CD1c-positive myeloid dendritic cell (primary cell): Measurements from ENCODE around the gene CNNM4.

Source experiments
- DNase-seq: peaks from one replicate; pipeline ENCODE4 v3.0.0-alpha.2; 2016; ENCODE audit errors: extremely low spot score

Gene CNNM4

DNA sequence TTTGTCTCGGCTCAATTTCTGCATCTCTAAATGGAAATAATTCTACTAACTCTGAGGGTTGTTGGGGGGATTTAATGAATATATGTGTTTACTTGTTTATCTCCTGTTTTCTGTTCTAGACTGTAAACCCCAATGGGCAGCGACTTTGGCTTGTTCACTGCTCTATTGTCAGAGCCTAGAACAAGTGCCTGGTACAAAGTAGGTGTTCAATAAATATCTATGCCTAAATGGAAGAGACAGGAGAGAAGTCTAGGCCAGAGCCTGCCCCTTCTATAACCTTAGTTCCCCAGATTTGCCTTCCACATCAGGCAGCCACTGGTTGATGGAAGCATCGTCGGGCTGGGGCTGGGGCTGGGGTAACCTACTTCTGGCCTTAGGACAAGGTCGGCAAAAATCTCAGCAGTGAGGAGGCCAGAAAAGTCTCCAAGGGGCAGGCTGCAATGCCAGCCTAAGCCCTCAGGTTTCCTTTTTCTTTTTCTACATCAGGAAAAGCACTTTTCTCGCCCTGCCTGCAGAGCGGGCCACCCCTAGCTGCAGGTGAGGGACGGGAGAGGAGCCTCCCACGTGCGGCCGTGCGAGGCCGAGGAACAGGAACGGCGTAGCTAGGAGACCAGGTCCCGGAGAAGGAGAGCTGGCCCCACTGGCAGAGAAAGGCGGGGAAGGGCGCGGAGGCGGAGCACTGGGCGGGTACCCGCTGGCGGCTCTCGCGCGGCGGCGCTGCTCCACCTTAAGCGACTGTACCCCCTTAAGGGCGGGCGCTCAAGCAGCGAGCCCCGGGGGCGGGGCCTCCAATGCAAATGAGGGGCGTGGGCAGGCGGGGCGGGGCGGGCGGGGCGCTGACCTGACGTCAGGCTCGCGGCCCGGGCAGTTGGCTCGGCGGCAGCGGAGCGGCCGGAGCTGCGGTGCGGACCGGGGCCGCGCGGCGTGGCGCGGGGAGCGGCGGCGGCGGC lies at the start of gene CNNM4:
TSS of gene CNNM4 (plus strand) at position 867 of the 950 bp plus-strand sequence. CDS start 98 bp downstream, outside the sequence.
- DNase-seq, result peak; percentile 94

DNA sequence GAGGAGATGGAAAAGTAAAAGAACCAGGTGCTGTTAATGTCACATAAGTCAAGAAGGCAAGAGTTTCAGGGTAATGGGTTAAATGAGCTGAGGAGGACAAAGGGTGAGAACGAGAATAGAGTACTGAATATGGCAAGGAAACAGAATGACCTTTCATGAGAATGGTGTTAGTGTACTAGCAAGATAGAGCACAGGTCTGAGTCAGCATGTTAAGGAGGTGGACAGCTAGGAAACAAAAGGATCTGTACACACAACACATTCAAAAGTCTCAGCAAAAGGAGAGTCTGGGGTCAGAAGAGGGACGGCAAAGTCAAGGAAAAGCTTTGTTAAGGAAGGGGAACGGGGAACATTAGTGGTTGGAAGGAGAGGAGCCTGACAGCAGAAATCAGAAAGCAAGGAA lies 49.7 kb upstream of the CNNM4 start:
- DNase-seq, result no peak

DNA sequence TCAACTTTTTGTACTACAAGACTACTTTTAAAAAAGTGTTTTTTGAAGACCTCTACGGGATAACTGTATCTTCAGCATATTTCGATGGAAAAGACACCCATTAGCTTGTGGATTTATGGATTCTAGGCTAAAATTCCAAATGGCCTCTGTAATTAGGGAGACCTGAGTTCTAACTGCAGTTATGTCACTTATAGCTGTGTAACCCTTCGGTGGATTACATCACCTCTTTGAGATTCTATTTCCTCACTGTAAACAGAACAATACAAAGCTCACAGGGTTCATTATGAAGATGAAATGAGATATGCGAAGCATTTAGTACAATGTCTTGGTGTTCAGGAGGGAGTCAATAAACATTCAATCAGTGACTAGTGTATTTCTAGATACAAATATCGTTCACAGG lies 45.0 kb upstream of the CNNM4 start:
- no peak for DNase-seq

DNA sequence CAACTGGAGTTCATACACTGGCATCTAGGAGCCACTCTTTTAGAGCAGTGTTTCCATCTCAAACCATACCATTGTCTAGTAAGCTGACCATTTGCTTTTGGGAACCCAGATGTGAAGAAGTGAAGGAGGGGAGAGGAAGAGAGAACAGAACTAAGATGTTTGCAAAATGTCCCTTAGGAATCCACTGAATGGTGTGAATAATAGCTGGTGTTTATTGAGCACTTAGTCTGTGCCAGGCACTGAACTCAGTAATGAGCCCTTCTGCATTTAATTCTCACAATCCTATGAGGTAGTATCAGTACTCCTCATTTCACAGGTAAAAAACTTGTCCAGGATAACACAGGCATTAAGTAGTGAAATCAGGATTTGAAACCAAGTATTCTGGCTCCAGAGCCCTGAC lies 44.3 kb upstream of the CNNM4 start:
- no peak for DNase-seq

DNA sequence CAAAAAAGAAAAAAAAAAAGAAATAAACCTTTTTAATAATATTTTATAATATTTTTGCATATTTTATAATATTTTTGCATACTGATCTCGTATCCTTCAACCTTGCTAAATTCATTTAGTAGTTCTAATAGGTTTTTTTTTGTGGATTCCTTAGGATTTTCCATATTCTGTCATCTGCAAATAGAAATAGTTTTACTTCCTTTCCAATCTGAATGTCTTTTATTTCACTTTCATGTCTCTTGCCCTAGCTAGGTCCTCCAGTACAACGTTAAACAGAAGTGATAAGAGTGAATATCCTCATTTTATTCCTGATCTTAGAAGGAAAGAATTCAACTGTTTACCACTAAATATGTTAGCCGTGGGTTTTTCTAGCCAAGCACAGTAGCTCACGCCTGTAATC lies 34.6 kb upstream of the CNNM4 start:
- DNase-seq, result no peak

DNA sequence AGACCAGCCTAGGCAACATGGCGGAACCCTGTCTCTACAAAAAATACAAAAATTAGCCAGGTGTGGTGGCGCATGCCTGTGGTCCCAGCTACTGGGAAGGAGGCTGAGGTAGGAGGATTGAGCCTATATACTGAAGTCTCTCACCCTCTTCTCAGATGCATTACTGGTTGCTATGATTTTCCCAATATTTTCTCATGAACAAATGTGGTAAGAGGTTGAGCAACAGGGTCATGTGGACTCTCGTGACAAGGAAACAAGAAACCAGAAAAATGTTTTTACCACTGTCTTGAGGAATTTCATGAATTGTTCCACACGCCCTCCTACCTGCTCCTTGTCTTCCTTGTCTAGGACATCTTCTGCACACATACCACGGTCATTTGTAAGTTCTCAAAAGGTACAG lies 33.3 kb upstream of the CNNM4 start:
- peak; percentile 53 for DNase-seq

DNA sequence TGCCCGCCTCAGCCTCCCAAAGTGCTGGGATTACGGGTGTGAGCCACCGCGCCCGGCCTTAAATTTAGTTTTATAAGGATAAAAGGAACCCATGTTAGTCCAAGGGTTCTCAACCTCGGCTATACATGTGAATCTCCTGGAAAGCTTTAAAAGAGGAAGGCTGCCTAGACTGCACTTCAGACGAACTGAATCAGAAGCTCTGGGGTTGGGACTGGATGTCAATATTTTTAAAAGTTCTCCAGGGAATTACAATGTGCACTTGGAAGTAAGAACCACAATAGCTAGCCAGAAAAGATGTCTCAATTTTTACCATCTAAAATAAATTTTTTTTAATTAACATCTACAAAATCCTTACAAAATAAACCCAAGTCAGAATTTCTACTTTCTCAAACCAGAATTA lies 31.0 kb upstream of the CNNM4 start:
- no peak for DNase-seq

DNA sequence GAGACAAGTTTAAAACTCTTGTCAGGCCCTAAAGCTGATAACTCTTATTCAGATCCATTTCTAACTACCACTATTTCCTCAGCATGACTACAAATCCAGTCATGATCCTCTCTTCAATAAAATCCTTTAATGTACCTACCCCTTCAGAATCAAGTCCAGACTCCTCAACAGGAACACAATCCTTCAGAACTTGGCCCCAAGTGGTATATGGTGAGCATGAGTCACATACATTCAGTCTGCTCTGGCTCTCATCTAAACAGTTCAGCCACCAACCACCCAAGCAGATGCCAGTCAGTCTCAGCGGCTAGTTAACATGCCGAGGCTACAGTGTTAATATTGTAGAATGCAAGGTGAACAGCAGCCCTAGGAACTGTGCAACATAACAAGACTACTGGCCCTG lies 30.5 kb upstream of the CNNM4 start:
- no peak for DNase-seq

DNA sequence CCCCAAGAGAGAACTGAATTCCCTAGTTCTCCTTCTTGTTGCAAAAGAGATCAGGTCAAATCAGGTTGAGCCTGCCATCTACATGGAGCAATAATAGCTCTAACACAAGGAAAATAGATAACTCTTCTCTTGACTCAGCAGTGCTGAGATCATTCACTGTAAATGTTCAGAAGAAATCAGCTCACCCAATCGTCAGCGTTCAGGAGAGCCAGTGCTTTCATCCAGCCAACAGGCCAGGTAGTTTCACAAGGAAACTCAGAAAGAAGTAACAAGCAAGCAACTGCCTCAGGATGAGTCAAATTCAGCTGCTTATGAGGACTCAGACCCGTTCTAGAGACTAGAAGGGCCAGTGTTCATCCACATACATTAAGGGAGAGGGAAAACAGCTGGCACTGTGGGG lies 26.8 kb upstream of the CNNM4 start:
- DNase-seq, result no peak

DNA sequence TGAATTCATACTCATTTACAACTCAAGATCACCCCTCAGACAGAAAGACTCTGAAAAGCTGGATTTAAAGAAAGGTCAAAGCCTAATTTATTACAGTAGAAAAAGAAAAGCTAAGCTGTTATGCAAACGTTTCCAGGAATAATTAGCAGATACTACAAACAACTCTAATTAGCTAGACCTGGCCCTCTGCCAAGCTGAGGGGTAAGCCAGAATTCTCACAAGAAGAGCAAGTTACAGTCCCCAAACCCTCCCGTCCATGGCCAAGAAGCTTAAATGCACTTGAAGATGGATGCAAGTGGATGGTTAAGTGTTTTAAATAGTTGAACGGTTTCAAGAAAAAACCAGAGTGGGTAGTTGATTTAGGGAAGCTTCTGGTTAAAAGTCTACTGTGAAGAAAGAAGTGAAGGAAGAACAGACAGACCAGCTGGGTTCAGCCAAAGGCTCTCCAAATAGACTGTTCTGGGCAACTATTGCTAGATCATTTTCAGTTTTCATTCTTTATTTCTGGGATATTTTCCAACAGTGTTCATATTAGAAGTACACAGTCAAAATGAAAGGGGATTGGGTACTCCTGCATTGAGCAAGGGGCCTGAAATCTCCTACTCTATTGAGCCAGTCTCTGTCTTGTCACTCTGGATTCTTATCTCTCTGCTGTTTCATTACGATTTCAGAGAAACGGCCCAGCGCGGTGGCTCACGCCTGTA lies 25.7 kb upstream of the CNNM4 start:
- no peak for DNase-seq

DNA sequence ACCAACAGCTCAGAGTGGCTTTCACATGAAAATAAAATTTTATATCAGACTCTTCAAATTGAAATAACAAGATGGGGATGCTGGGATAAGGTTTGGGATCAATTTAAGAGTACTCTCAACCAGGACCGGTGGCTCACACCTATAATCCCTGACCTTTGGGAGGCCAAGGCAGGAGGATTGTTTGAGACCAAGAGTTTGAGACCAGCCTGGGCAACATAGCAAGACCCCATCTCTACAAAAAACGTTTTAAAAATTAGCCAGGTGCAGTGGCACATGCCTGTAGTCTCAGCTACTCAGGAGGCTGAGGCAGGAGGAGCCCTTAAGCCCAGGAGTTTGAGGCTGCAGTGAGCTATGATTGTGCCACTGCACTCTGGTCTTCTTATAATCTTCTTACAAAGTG lies 23.5 kb upstream of the CNNM4 start:
- DNase-seq, result no peak

DNA sequence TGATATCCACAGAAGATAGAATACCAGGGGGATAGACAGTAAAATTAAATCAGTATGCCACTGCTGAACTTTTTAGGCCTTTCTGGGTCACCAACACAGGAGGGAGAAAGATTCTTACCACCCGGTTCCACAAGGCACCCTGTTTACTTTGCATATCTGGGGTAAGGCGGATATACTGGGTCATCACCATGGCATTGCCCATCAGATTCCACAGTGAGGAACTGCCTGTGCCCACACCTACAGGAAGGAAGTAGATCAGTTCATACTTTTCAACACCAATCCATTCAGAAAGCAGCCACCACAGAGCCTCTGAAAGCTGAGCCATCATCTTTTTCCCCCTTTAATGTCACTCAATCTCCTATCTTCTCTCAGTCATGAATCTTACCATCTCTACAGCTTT lies 22.9 kb upstream of the CNNM4 start:
- peak; percentile 6 for DNase-seq

DNA sequence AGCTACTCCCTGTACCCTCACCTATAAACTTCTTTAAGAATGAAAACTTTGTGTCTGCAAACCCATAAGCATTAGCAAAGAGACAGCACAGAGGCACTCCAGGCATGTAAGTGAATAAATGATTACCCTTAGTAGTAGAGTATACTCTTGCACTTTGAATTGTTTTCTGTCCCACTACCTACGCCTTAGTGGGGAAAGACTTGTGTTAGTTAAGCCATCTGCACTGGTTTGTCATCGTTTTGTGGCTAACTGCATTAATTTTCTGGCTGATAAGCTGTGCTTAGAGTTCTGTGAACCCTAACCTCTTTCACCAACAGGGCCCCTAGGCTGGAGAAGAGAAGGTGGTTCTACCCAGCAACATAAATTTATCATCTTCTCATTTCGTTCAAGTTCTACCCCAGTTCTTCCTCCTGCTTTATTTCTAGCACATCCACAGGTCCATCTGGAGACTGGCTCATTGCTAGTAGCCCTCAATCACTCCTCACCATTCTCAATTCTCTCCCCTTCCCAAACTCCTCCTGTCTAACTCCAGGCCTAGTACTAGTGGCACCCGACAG lies 21.5 kb upstream of the CNNM4 start:
- no peak for DNase-seq

DNA sequence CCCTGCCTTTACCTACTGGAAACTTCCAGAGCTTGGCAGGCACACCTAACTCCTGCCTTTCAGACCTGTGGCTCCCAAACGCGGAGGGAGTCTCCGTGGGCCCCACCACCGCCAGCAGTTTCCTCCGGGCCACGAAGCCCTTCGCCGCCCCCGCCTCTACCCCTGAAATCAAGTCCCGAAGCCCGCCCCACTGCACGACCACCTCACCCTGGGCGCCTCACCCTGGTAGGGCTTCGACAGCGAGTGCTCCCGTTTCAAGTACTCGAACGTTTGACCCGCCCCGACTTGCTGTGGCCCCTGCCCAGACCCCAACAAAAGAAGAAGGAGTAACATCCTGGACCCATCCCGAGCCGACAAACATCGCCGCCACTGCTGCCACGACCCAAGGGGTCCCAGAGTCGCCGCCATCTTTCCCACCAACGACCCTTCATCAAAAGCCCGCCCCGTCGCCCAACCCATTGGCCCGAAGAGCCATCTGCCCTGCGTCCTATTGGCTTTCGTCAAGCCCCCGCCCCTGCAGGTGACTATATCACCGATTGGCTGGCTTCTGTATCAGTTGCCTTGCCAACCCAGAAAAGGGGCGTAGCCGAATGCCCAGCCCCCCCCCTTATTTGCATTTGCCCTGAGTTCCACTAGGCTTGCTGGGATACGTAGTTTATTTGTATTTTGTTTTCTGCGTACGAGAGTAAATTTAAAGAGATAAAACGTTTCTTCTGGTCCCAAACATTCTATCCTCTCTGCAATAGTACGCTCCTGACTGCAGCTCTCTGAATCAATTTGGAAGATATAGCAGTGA lies 20.9 kb upstream of the CNNM4 start, which contains the start of gene LMAN2L:
TSS of gene LMAN2L (minus strand) at position 432 of the 796 bp plus-strand sequence. CDS start at position 408, 24 bp downstream.
- DNase-seq, result peak; percentile 98

DNA sequence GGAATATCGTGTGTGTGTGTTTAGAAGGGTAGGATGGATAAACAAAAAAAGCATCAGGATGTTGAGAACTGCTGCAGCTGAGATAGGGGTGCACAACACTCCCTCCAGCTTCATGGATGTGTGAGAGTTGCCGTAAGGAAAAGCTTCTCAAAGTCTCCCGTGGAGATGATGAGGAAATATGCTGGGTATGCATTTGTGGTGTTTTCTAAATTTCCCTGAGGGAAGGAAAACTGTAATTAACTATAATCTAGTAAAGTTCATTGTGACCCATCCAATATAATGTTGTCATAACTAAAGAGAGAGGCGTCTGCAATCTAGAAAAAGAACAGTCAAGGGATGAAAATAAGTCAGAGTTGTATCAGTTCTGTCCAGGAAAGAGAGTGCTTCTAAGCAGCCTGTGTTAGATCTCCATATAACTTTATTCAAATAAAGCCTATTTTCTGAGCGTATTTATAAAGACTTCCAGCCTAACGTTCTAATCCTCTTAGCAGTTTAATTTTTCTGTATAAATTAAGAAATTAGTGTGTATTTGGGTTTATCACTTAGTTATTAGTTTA lies 13.6 kb upstream of the CNNM4 start:
- DNase-seq, result no peak

DNA sequence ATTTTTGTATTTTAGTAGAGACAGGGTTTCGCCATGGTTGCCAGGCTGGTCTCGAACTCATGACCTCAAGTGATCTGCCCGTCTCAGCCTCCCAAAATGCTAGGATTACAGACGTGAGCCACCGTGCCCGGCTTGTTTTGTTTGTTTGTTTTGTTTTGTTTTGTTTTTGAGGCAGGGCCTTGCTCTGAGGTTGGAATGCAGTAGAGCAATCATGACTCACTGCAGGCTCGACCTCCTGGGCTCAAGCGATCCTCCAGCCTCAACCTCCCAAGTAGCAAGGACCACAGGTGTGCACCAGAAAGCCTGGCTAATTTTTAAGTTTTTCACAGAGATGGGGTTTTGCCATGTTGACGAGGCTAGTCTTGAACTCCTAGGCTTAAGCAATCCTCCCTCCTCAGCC lies 8.9 kb upstream of the CNNM4 start:
- no peak for DNase-seq

DNA sequence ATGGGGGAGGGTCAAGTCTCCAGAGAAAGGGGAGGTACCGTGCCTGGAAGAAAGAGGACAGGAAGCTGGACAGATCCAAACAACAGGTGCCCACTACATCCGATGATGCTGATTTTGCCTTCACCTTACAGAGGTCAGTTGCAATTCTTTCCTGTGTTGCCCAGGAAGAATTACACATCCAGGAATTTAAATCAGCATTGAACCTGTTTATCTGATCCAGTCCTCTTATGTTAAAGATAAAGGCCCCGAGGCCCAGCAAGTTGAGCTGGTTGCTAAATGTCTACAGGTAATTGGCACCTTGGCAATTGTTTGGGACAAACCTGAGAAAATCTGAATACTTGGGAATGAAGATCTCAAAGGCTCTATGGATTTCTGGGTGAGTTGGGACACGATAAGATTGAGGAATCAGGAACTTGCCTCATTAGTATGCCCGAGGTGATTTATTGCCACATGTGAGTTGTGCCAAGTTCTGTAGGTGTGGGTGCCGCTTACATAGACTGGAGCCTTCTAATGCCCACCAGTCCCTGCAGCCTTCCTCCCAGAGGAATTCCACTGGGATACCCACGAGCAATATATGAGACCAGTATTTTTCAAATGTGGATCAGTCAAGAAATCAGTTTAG lies 6.9 kb upstream of the CNNM4 start:
- DNase-seq, result no peak

DNA sequence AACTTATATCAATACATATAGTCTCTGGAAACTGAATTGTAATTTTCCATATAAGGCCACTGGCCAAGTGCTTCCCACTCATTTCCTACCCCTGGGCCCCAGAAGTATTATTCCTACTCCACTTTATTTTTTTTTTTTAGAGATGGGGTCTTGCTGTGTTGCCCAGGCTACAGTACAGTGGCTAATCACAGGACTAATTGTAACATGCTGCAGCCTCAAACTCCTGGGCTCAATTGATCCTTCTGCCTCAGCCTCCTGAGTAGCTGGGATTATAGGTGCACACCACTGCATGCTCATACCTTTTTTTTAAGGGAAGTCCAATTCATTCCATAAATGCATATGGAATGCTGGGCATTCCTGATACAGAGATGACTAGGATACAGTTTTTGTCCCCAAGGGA lies 6.4 kb upstream of the CNNM4 start:
- DNase-seq, result no peak

DNA sequence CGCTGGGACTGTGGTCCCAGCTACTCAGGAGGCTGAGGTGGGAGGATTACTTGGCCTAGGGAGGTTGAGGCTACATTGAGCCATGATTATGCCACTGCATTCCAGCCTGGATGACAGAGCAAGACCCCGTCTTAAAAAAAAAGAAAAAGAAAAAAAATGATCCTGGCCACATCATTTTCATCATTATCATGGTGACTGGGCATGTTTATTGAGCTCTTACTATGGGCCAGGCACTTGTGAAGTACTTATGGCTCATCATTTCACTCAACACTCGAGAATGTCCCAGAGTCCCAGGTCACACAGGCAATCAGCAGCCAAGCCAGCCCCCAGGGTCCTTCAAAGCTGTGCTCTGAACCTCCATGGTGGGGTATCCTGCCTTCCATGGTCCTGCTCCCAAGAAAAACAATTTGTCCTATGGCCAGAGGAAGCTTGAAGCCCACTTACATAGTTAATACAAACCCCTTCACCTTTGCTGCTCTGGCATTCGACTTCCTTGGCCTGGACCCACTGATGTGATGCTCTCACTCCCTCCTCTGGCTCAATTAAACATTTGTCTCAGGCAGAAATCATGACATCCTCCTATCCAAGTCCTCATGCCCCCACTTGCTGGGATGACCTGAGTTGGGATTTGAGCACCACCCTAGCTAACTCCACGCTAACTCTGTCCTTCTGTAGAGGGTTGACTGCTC lies 3.8 kb upstream of the CNNM4 start:
- DNase-seq, result no peak

DNA sequence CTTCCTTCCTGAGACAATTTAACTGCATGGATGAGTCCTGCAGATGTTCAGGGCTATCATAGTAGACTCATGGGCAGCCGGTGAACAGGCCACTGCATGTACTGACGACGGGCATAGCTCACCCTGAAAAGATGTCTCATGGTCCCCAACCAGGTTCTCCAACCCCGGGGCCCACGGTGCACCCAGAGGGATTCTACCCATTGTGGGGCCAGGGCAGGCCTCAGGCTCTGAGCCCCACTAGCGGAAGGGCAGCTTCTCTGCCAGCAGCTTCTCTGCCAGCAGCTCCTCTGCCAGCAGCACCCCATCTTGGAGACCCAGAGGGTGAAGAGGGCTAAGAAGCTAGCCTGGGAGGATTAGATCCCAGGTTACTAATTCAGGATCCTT lies 3.2 kb upstream of the CNNM4 start:
- DNase-seq, result no peak

DNA sequence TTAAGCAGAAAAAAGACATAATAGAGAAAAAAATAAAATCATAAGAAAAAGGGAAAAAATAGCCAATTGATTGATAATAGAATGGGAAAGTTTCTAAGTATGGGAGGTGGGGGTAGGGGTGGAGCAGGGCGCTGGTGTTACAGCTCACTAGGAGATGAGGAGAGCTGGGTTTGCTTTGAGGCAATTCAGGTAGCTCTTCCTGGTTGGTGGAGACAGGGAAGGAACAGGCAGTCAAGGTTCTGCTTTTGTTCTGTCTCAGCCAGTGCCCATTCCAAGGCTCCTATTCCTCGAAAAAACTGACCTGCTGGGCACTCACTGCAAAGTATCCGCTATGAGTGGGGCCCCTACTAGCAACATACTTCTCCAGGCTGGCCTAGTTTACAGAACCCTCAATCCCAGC lies 1.7 kb upstream of the CNNM4 start:
- no peak for DNase-seq
